ENCODE results near the gene PPP2R2D.
"Not testable (repeated sequence)": the region's sequence is repeated elsewhere in the genome, so short reads cannot be mapped to it uniquely, and the experiment has no call there.

The PPP2R2D gene

GRCh38 chr10:131949041-131949862, 48.4 kb downstream of the PPP2R2D start:
- DNase-seq (ENCODE audit: low spot score) = no peak

- DNase-seq (ENCODE audit: low spot score) = not testable (repeated sequence)
Observed at GRCh38 chr10:131949908-131950307, 49.1 kb downstream of the PPP2R2D start.

- DNase-seq (ENCODE audit: low spot score) = no peak
Observed at GRCh38 chr10:131954356-131954965, 53.7 kb downstream of the PPP2R2D start.

GRCh38 chr10:131955591-131956340, 55.0 kb downstream of the PPP2R2D start:
- no peak for DNase-seq (ENCODE audit: low spot score)

- DNase-seq (ENCODE audit: low spot score) = no peak
Observed at GRCh38 chr10:131959841-131960240, 59.0 kb downstream of the PPP2R2D start.

GRCh38 chr10:131960631-131961046, 59.8 kb downstream of the PPP2R2D start:
- no peak for DNase-seq (ENCODE audit: low spot score)

- no peak for DNase-seq (ENCODE audit: low spot score)
Observed at GRCh38 chr10:131961047-131961776, 60.4 kb downstream of the PPP2R2D start.

GRCh38 chr10:131961777-131962662, 61.2 kb downstream of the PPP2R2D start:
- DNase-seq (ENCODE audit: low spot score) = no peak

- no peak for DNase-seq (ENCODE audit: low spot score)
Observed at GRCh38 chr10:131963350-131963749, 62.5 kb downstream of the PPP2R2D start.

GRCh38 chr10:131963811-131964210, 63.0 kb downstream of the PPP2R2D start:
- DNase-seq (ENCODE audit: low spot score) = no peak

- no peak for DNase-seq (ENCODE audit: low spot score)
Observed at GRCh38 chr10:131964298-131964697, 63.5 kb downstream of the PPP2R2D start.

GRCh38 chr10:131968949-131969348, 68.1 kb downstream of the PPP2R2D start:
- DNase-seq (ENCODE audit: low spot score) = no peak

- DNase-seq (ENCODE audit: low spot score) = no peak
Observed at GRCh38 chr10:131970946-131971345, 70.1 kb downstream of the PPP2R2D start.

- no peak for DNase-seq (ENCODE audit: low spot score)
Observed at GRCh38 chr10:131971591-131971990, 70.8 kb downstream of the PPP2R2D start.

- no peak for DNase-seq (ENCODE audit: low spot score)
Observed at GRCh38 chr10:131972474-131973071, 71.8 kb downstream of the PPP2R2D start.

- no peak for DNase-seq (ENCODE audit: low spot score)
Observed at GRCh38 chr10:131973160-131973951, 72.5 kb downstream of the PPP2R2D start.

- no peak for DNase-seq (ENCODE audit: low spot score)
Observed at GRCh38 chr10:131974034-131974817, 73.4 kb downstream of the PPP2R2D start.

- no peak for DNase-seq (ENCODE audit: low spot score)
Observed at GRCh38 chr10:131975003-131975402, 74.2 kb downstream of the PPP2R2D start.

GRCh38 chr10:131975796-131976195, 75.0 kb downstream of the PPP2R2D start:
- DNase-seq (ENCODE audit: low spot score) = no peak

Measured in D341Med (cell line).